HG02588 (cell line): ENCODE data around the gene RPL28.

Experiments used
- ATAC-seq: cut with Tn5 transposase; IDR thresholded peaks from one replicate; pipeline ENCODE4 v1.9.1; 2021; ENCODE audit warnings: mild to moderate bottlenecking, moderate library complexity; ENCODE audit not compliant: unreplicated experiment

The RPL28 gene

DNA sequence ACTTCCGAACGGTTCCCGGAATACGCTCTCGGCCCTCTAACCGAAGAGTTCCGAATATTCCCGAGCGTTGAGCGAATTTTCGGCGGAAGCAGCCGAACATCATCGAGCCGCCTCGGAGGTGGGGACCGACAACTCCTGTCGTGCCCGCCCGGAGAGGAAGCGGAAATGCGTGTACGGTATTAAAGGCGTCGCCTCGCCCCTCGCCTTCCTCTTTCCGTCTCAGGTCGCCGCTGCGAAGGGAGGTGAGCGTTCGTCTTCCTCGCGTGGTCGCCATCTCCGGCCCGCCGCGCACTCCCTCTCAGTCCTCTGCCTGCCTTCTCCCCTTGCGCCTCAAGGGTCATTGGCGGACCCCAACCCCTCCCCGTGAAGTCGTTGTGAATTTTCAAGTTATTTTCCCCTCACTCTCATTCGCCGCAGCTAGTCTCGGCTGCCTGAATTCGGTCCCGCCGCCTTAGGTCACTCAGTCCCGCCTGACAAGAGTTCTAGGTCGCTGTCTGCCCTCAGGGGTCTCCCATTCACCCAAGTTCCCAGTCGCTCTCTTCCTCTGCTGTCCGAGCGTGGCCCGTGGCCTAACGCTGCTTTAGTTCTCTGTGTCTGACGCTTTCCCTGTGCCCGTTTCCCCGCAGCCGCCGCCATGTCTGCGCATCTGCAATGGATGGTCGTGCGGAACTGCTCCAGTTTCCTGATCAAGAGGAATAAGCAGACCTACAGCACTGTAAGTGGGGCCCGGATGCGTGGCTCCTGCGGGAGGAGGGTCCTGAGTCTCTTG, at the start of gene RPL28:
RPL28 (plus strand) TSS at position 209 of the 769 bp plus-strand sequence; CDS start at position 635, 426 bp downstream.
- peak; percentile 61 for ATAC-seq

DNA sequence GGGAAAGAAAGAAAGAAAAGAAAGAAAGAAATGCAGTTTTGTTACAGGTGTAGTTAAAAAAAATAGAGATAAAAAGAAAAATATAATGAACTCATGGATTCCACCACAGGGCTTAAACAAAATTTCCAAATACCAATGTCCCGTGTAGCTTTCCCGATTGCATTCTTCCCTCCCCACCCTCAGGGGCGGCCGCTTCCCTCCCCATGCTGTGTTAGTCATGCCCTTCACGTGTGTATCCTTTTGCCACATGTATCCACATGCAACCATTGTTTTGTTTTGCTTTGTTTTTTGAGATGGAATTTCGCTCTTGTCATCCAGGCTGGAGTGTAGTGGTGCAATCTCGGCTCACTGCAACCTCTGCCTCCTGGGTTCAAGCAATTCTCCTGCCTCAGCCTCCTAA, 49.6 kb upstream of the RPL28 start:
- ATAC-seq: no peak

DNA sequence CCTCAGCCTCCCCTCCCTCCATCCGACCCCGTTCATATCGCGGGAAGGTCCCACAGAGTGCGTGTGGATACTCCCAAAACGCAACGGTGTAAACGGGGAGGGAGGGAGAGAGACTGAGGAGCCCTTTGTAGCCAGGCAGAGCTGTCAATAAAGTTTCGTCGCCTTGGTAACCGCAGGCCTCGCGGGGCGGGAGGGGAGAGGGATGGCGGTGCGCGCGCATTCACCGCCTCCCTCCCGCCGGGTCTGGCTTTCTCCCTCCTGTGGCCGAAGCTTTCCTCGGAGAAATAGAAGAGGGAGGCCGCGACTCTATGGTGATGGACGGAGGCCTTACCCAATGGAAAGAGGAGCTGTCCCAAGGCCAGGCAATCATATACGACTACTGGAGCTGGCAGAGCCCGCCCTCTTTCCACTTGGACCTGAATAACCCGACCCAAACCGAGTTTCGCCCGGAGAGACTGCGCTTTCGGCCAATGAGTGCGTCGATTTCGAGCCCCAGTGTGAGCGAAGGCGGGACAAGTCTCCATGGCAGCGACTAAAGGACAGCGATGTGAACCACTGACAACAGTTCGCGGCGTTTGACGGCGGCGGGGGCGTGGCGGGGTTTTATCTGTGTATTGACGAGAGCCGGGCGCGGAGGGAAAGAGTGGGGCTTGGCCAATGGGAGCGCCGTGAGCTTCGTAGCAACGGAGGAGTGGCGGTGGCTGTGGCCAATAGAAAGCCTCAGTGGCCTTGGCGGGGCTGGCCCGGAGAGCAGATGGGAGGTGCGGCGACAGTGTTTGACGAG, 46.4 kb upstream of the RPL28 start, which contains the start of gene KMT5C:
KMT5C (plus strand) TSS at position 772 of the 784 bp plus-strand sequence. CDS start 2,061 bp downstream, outside the sequence.
- ATAC-seq: peak; percentile 78

GRCh38 chr19:55339889-55340783, 45.6 kb upstream of the RPL28 start:
- ATAC-seq: no peak

DNA sequence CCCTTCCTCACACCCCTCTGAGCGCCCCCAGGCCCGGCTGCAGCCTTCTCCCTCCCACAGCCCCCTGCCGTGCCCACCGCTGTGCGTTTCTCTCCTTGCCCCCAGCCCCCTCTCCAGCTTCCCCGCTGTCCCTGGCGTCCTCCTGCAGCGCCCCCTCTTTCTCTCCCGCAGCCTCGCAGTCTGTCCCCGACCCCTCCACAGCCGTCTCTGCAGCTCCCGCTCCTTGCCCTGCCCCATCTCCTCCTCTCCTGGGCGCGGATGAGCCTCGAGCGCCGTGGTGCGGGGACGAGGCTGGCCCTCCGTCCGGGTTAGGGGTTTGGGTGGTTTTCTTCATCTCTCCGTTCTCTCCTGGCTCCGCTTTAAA, 45.0 kb upstream of the RPL28 start:
- no peak for ATAC-seq

- ATAC-seq: no peak
Observed at GRCh38 chr19:55341171-55341588, 44.6 kb upstream of the RPL28 start.

DNA sequence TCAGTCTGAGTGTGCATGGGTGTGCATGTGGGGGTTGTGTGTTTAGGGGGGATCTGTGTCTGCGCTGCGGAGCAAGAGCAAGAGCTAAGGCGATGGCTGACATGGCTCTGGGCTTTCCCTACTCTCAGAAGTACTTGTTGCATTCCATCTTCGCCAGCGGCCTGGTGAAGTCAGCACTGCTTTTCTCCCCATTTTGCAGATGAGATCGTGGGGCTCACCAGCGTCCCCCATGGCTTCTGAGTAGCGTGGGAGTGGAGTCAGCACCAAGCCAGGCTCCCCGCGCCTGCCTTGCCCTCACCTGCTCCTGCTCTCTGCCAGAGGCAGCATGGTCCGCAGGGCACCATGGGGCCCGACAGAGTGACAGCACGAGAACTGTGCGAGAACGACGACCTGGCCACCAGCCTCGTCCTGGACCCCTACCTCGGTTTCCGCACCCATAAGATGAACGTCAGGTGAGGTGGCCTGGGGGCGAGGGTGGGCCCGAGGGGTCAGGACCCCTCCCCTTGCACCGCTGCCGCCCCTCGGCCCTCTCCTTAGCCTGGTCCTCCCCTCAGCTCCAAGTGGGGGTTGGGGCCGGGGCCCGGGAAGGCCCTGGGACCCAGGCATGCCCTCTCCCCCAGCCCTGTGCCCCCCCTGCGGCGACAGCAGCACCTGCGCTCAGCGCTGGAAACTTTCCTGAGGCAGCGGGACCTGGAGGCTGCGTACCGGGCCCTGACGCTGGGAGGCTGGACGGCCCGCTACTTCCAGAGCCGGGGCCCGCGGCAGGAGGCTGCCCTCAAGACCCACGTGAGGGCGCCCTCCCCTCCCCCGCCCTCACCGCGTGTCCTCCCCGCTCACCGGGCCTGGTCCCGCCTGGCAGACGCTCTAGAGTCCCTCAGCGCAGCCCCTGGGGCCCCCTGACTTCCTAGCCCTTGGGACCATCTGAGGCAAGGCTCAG, 43.9 kb upstream of the RPL28 start:
- ATAC-seq: no peak

- ATAC-seq: no peak
Observed at GRCh38 chr19:55344444-55344843, 41.3 kb upstream of the RPL28 start.

DNA sequence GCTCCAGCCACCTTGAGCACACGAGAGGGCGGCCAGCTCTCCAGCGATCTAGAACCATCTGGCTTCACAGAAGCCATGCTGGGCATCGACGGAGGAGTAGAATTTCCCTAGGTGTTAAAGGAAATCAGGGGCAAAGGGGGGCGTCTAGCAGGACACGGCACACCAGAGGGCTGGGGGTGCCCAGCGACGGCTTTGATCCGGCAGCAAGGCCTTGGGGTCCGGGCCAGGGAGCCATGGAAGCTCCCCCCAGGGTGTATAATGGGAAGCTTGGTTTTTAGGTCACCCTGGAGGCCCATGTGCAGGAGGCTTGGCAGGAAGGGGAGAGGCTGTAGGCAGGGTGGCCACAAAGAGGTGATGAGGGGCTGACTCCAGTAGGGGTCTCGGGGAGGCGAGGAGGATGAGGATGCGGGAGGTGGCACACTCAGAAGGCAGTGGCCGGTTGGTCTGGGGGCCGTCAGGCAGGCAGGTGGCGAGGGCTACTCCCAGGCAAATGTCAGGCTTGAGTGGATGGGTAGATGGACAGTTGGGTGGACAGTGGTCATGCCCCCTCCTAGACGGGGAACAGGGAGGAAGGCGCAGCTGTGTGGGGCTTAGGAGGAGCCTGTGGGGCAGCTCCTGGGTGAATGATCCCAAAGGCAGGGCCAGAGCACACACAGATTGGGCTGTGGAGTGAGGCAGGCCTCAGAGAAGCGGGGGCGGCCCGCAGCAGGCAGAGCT, 40.5 kb upstream of the RPL28 start:
- ATAC-seq: no peak

DNA sequence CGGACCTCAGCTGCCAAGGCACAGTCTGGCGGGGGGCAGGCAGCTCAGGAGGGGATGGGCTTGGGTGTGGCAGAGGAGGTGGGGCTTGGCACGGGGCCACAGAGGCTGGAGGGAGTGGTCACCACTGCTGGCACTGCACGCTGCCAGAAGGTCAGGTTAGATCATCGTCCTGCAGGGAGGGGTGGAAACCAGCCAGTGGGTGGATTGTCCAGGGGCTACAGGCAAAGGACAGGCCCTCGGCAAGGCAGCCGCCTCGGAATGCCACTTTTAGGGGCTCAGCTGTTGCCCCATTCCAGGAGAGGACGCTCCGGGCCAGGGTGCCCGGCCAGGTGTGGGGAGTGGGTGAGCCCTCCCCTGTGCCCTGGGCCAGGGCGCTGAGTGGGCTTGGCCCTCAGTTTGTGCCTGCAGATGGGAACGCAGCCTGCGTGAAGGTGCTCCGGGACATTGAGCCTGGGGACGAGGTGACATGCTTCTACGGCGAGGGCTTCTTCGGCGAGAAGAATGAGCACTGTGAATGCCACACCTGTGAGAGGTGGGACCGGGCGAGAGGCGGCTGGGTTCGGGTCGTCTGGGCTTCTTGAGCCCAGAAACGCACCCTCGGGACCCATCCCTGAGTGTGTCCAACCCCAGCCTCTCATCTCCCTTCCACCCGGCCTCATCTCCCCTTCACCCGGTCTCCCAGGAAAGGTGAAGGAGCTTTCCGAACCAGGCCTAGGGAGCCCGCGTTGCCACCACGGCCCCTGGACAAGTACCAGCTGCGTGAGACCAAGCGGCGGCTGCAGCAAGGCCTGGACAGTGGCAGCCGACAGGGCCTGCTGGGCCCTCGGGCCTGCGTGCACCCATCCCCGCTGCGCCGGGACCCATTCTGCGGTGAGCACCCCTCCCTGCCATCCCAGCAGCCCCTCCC, 39.7 kb upstream of the RPL28 start:
- ATAC-seq: no peak

- no peak for ATAC-seq
Observed at GRCh38 chr19:55346725-55347441, 38.8 kb upstream of the RPL28 start.

- ATAC-seq: no peak
Observed at GRCh38 chr19:55347442-55348009, 38.2 kb upstream of the RPL28 start.

DNA sequence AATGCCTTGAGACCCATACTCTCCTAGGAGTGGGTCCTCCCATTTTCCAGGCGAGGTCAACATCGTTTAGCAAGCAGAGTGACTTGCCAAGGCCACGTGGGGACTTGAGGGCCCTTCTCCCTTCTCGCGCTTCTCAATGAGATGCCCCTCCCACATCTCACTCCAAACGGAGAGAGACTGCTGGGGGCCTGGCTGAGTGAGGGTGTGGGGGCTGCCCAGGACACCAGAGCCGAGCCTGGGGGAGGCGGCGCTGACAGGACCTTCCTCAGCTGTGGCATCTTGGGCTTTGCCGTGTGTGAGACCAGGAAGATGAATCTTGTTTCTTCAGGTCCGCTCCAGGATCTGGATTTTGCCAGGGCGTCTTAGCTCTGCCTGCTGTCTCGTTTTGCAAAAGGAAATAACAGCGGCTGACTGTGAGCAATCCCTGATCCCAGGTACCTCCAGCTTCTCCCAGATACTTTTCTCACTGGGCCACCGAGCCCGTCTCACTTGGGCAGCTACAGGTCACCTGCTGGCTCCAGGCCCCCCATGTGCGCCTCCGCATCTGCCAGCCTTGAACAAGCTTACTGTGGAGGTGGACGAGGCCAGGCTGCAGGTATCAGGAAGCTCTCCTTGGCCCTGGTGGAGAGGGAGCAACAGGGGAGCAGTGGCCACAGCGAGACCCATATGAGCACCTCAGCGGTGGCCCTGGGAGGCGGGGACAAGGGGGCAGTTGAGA, 37.3 kb upstream of the RPL28 start:
- ATAC-seq: no peak

DNA sequence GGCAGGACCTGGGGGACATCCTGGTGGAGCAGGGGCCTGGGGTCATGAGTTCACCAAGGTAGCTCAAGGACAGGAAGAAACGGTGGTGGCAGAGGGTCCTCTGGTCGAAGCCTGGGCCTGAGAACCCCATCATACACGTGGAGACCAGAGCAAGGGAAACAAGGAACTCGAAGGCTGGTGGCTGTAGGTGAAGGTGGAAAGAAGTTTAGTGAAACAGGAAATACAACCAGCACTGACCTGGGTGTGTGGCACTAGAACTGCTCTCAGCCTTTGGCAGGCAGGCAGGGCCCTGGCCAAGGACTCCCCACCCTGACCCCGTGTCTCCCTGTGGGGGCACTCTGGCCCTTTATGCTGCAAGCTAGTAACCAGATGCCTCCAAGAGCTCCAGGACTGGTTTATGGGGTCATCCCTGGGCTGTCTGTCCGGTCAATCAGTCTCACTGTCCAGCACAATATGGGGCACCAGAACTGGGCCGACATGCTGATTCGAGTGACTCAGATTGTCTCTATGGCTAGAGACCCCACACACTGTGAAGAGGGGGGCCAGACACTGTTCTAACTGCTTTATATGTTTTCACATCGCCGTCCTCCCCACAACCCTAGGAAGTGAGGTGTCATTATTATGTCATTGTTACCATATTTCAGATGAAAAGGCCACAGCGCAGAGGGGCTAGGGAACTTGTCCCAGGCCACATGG, 35.0 kb upstream of the RPL28 start:
- no peak for ATAC-seq

DNA sequence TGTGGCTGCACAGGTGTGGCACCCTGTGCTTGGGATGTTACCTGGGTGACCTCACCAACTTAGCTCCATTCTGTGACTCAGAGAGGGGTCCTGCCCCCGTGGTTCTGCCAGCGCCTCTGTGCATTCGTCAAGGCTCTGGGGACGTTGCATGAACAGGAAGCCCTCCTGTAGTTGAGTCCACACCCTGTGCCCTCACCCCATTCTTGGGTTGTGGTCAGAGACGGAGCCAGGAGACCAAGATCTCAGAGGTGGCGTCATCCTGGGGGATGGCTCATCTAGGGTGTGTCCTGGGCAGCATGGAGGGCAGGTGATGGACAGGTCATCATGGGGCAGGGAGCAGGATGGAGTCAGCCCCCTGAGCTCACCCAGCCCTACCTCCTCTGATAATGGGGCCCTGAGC, 33.7 kb upstream of the RPL28 start:
- ATAC-seq: no peak

DNA sequence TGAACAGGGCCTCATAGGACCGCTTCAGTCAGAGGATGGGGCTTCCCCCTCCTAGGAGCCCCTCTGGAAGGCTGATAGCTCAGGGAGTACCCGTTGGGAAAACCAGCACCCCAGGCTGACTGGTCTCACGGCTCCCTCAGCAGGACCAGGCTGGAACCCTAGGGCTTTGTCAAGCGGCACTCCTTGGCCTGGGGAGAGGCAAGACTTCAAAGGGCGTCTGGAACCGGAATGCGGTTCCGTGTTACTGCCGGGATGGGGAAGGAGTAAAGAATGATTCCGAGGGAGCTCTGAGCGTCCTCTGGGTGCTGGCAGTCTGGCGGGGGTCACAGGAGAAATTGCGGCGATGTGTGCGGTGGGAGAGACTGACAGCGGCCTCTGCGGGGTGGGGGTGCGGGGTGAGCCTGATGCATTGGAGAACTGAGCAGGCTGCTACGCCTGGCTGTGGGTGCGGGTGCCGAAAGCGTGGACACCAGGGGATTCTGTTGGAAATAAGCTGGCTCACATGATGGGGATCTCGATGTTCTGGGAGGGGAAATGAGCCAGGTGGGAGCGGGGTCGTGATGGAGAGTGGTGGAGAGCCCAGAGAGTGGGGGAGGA, 33.1 kb upstream of the RPL28 start:
- ATAC-seq: no peak
